ENCODE measurements around the gene NLGN4X.

Gene NLGN4X

DNA sequence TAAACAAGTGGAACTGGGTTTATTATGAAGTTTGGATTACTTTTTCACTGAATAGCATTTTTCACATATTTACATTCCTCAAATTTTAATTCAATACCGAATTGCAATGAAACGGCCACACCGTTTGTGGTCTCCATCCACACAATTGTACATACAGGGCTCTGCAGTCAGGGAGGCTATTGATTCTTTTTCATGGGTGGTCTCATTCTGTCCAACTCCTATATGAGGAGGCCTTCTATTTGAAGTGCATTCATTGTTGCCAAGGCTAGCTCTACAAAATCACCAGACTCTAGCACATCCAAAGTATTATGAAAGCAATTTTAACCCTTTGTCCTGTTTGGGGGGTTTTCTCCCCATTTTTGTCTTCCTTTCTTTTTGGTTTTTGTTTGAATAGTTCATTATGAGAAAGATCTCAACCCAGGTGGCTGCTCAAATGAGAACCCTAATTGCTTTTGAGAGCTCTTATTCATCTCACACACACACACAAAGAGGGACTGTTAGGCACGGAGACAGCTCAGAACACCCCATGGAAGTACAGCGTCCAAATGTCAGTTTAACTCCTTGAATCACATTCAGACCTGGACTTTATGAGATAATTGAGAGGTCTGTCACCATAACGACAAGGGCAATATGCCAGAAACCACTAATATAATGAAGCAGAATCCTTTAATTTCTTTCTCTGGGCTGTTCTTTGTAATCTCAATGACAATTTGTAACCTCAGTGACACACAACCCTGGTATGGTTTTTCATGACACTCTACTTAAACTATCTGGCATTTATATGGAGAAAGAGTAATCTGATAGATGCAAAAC, 79.4 kb downstream of the NLGN4X start:
- DNase-seq = no peak

DNA sequence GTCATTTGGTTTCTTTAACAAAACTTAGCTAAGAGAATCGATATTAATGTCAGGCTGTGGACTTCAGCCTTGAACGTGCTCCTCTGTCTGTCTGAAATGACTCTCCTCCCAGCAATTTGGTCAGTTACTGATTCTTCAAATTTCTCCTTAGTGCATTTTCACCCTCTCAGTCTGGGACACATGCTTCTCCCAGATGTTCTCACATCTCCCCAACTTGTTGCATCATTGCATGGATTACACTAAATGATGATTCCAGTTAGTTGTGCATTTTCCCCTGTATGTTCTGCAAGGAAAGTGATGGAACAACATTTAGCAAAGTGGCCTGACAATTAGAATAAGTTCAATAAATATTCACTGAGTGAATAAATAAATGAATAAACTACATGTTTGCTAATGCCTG, 94.4 kb downstream of the NLGN4X start:
- DNase-seq = no peak

DNA sequence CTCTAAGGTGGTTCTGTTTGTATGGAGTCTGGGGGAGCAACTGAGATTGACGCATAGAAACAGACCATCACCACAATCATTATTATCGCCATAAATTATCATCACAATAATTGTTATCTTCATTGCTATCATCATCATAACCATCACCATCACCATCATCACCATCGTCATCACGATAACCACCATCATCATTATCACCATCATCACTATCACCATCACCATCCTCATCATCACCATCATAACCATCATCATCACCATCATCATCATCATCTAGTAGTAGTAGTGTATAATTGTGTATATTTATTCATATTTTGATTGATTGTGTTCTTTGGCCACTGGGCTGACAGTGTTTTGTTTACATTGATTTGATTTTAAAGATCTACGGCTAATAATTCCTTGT, 95.7 kb downstream of the NLGN4X start:
- no peak for DNase-seq

DNA sequence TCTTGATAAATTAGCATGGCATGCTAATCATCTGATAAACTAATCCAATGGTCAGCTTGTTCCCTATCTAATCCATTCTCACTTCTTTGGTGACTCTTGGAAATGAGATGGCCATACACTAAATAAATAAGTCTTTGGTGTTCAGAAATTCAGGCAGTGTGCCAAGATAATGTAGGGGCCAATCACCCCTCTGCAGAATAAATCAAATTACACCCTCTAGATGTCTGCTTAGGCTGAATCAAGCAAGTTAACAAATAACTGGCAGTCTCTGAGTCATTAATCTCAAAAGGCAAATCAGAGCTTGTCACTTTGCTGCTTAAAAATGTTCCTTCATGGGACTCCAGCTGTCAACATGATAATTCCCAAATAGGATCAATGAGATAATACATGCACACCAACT, 97.4 kb downstream of the NLGN4X start:
- no peak for DNase-seq

DNA sequence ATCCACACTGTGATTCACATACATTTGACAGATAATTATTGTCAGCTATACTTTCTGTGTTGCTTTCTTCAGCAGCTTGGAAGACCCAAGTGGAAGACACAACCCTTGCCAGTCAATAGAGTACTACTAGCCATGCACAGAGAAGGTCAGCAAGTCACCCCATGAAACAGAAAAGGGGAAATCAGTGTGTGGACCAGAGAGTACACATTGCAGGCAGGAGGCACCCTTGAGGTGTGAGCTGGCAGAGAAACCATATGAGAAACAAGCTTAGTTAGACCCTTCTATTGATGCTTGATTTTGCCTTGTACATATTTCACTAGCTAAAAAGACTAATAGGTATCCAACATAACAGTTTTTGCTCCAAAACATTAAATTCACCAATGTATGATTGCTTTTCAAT, 99.5 kb downstream of the NLGN4X start:
- DNase-seq = no peak

DNA sequence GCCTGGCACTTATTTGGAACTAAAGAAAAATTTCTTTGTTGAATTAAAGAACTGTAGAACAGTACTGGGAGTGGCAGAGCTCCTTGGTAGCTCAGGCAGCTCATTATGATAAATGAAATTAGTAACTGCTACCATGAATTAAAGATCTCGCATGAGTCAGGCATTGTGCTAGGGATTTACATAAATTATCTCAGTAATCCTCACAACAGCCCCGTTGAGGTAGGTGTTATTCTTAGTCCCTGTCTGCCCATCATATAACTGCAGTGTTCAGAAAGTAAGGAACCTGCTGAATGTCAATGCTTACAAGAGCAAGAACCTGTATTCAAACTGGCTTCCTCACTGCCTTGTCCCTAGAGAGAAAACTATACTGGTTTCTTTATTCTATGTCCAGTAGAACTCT, 108.3 kb downstream of the NLGN4X start:
- DNase-seq = no peak

DNA sequence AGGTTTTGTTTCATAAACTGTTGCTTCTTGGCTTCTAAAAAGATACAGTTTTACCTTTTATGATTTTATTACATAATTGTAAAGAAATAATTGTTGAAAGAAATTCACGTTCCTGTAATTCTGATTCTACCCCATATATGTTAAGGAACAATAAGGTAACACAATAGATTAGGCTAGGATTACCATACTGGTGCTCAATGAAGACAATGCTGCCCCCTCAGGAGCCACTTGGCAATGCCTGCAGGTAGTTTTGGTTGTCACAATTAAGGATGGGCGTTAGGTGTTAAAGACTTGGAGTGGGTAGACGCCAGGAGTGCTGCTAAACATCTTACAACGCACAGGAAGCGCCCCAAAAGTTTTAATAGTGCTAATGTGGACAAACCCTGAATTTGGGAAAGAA, 133.2 kb downstream of the NLGN4X start:
- DNase-seq = no peak

DNA sequence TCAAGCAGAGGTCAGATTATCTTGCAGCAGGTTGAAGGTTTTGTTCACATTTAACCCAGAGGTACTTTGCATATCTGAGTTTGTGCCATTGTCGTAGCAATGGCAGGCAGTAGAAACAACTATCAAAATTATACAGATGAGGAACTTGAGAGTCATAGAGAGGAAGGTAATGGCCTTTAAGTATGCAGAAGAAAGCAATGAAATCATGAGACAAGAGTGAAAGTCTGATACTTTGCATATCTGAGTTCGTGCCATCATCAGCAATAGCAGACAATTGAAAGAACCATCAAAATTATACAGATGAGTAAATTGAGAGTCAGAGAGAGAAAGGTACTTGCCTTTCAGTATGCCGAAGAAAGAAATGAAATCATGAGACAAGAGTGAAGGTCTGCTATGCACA, 154.1 kb downstream of the NLGN4X start:
- no peak for DNase-seq

DNA sequence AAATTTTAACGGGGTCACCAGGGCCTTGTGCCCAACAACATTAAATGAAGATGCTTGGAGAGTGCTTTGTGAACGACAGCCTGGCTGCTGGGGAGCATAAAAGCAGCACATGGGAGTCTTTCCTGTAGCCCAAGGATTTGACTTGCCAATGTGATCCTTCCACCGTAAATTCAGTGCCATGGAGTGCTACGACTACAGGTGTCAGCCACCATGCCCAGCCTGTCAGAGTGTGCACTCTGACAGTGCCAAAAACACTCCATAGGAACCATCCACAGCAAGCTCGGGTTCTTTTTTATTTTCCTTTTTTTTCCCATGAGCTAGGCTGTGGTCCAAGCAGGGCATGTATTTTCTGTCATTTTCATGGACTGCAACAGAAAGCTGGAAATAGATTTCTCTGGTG, 156.9 kb downstream of the NLGN4X start:
- no peak for DNase-seq

DNA sequence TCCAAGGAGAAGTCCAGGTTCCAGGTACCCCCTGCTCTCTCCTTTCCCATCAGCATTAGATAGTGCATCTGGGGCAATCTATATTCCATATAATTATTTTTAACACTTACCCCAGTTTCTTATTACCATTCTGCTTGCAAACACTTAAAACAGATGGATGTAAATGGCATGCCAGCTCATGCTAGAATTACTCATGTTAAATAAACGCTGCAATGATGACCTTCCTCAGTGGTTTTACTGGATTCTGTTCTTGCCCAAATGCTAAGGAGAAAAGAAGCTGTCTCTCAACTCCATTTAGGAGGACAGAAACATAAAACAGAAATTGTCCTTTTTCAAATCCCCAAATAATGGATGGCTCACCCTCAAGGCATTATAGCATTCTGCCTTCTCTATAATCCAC, 161.1 kb downstream of the NLGN4X start:
- no peak for DNase-seq

DNA sequence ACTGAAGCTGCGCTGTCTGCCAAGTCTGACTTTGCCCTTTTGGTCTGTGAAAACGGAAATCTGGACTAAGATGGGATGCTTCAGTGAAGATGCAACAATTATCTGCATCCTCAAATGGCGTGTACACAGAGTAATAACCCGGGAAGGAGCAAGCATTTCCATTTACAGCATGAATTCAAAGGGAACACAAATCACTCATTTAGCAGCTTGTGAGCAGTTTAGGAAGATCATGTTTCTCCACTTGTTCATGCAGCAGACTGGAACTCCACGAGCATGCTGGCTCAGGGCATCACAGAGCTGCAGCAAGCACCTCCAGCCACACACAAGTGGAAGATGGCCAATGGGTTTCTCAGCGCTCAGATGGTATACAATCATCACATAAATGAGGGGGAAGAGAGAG, 175.5 kb downstream of the NLGN4X start:
- DNase-seq = no peak

DNA sequence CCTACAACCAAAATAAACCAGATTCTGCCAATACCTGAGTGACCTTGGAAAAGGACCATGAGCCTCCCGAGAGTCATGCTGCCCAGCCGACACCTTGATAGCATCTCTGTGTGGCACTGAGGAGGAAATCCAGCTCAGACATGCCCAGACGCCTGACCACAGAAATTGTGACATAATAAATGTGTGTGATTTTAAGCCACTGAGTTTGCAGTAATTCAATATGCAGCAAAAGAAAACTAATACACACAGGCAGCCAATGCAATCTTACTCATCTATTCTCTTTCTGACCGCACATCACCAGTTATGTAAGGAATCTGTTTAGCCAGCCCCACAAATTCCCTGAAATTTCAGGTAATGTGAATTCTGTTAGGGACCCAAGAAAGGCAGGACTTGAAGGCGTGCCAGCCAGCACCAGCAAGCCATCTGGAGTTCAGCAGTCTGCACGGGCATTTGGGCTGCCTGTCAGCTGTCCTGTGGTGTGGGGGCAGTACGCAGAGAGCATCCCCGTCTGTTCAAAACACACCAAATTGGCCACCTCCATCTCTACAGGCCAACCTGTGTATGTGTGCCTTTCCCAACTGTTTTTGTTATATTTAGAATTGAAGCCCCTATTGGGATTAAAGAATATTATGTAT, 176.4 kb downstream of the NLGN4X start:
- no peak for DNase-seq

DNA sequence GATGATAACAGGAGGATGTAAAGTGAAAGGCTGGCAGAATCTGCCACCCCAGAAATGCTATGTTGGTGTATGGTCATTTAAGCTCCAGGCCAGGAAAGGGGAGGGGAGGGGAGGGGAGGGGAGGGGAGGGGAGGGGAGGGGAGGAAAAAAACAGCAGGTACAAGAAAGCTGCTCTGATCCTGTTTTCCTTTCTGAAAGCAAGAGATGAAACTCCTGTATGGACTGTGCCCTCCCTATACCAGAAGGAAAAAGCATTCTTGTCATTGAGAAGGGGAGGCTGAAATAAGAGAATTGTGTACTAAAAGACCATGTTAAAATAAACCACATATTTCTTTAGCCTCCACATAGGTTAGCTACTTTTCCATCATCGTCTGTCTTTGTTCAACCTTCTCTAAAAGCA, 179.5 kb downstream of the NLGN4X start:
- no peak for DNase-seq

DNA sequence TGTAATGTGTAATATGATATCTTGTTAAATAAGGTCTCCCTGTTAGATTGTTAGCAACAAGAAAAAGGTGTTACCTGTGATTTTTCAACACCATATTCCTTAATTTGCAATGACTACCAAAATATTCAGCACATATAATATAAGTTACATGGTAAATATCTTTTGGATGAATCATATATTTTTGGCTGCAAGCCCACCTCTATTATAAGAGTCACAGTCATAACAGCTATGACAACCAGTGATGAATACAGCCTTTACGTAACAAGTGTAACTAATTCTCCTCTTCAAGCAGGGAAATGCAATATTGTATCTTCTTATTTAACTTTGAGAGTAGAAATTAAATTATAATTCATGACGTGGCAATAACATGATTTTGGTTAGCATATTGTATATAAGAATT, 187.0 kb downstream of the NLGN4X start:
- DNase-seq = no peak

DNA sequence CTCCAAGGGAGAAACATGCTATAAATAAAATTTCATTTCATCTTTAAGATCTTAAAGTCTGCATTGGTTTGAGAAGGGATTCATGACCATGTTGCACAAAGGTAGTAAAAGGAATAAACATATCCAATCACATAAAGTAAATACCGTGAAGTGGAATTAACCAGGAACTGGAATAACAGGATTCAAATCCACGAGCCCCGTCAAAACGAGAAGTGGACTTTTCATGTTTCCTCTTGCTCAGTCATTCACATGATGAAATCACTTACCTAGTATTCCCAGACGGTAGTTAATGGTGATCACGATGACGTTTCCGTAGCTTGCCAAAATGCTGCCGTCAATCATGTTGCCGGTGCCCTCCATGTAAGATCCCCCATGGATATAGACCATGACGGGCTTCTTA, 199.7 kb downstream of the NLGN4X start:
- no peak for DNase-seq

DNA sequence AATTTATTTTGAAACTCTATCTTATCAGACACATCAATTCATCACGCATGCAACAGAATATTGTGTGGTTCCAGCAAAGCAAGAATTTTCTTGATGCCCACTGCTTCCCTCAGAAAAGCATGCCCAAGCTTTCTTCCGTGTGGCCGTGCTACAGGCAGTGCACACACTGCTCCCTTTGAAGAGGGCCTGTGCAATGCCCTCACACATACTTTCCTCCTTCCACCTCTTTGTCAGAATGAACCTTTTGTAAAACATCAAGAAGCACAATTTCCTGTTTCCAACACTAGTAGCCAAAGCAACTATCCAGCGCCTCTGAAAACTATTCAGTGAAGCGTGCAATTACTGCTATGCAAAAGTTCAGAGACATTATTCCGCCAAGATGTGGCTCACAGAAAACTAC, 201.7 kb downstream of the NLGN4X start:
- no peak for DNase-seq

DNA sequence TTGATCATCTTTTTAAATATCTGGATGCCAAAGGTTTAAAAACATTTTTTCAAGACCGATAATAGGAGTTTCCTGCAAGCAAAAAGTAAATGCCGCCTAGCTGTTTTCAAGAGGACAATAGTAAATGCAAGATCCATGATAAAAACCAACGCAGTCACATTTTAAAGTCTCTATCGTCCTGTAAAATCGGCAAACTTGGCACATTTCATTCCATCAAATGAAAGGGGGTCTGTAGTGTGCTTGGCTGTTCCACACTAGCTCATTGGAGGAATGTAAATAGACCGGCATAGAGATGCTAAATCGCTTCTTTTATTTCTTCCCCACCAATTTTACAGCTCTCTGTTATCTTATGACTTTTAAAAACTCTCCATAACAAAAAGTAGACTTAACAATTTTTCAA, 202.2 kb downstream of the NLGN4X start:
- no peak for DNase-seq

DNA sequence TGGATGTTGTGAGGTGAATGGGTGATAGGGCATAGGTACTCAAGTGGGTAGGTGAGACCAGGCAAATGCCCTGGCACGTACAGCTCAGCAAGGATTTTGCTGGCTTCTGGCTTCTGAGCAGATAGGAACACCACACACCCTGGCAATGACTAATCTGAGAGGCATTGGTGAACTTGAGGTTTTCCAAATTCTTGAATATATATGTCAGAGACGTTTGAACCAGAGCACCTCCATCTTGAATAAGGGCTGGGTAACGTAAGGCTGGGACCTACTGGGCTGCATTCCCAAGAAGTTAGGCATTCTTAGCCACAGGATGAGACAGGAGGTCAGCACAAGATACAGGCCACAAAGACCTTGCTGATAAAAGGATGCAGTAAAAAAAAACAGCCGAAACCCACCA, 204.5 kb downstream of the NLGN4X start:
- DNase-seq = no peak

DNA sequence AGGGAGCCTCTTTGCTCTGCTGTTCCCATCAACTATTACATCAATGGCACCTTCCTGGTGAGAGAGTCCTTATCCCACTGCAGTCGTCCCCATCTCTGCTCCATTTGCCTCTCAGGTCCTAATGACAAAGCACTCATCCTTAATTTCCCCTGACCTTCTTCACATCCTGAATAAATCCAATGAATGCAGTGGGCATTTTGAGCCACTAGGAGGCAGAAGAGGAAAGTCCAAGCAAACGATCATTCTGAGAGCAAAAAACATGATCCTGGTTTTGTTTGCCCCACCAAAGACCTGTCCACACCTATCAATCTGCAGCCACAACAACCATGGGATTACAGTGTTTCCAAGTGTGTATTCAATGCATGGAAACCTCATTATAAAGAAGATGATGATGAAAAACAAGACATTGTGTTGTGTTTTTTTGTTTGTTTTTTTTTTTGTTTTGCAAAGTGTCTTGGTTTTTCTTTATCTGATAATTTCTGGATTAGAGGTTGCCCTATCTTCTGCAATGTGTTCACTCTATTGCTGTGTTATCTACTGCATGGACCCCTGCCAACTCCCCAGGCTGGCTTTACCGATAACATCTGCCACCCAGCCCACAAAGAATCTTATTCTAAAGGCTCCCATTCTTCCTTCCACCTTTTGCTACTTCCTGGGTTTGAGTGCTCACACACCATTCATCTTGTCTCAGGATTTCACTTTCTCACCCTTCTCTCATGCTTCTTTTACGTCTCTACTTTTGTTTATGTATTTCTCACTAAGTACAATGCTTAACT, 207.2 kb downstream of the NLGN4X start:
- DNase-seq = no peak

DNA sequence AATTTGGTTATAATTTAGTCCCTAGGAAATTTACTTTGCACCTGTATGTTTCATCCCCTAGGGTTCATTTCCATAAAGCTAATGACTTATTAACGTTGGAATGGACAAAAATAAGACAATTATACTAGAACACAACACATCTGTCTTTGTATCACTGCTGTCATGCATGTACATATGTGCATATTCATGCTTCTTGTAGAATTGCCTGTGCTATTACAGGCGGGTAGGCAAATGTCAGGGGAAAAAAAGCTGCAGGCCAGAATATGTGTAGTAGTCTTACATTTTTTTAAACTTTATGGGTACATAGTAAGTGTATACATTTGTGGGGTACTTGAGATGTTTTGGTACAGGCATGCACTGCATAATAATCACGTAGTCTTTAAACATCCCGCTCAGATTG, 209.6 kb downstream of the NLGN4X start:
- DNase-seq = no peak

DNA sequence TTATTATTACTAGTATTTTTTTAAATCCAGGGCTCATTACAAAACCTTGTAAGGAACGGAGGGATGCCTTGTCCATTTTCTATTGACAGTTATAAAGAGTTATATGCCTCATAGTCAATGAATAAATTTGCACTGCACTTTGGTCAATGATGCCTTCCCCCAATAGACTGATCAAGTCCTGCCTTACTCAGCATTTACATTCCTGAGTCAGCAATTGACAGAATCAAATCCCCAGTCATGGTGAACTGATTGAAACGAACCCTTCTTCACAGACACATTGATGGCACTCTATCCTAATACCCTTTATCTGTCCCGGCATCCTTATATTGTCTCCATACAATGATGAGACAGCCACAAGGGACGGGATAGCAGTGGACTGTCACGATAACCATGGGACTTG, 213.2 kb downstream of the NLGN4X start:
- DNase-seq = no peak

DNA sequence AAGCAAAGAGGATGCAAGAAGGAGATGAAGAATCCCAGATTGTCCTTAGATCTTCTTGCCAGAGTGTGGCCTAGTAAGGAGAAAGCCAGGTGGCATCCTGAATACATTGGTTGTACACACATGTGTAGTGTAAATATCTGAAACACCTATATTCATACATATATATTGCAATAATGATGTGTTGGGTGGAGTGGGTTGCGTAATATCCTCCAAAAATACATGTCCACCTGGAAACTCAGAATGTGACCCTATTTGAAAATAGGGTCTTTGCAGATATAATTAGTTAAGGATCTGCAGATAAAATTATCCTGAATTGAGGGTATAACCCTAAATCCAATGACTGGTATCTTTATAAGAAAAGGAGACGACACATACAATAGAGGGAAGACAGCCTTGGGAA, 216.3 kb downstream of the NLGN4X start:
- no peak for DNase-seq

DNA sequence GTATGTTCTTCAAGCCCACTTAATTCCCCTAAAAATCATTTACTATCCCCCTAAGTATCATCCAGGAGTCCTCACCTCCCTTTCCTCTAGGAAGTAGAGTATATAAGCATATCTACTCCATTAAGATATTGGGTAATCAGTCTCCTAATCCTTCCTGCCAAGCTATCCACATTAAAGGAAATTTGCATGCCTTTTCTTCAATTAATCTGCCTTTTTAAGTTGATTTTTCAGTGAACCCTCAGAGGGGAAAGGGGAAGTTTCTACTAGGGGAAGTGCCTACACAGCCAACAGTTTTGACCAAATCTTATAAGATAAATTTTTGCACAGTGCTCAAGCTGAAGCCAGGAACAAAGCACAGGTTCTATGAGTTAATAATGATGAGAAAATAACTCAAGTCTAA, 222.8 kb downstream of the NLGN4X start:
- no peak for DNase-seq

DNA sequence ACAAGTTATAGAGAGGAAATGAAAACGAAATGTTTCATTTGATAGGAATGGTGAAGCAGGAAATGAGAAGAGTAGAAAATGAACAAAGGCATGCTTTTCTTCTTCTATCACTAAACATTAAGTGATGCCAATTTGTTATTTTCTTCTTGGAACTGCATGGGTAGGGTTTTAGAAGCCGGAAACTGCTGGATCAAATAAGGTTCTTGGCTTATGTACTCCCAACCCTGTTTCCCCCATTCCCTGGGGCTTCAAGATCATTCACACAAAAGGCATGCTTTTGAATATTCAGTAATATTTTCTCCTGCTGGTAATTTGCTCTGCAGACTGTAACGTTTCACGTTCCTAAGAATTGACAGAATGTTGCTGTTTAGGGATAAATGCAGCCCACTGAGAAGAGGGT, 224.1 kb downstream of the NLGN4X start:
- DNase-seq = no peak
